ENCODE data around the gene GHDC.
A peak's percentile ranks its signal among the peaks of the same experiment; 100 is the strongest.
"Not testable (repeated sequence)": the region's sequence is repeated elsewhere in the genome, so short reads cannot be mapped to it uniquely, and the experiment has no call there.

Gene GHDC

GRCh38 chr17:42187833-42188232 lies 6.5 kb downstream of the GHDC start:
- Histone ChIP-seq H3K4me1 (peaks cover 0 to 21% (median 18%) of the 10 kb centered on the region in 4 donors), H3K36me3 (peaks cover 0 to 24% (median 0%) of the 10 kb centered on the region in 3 donors), H3K4me3 (no peak overlapping the region), H3K27me3 (no peaks in the 10 kb centered on the region), H3K27ac (no peak overlapping the region), H3K9me3 (no peaks in the 10 kb centered on the region)
- DNase-seq, result no peak
- intact Hi-C loops (cut with DNase I; ENCODE audit: low total_unique reads), result no loop called here
- no peak for TF ChIP-seq CTCF (IDR thresholded peaks at IDR 0.05)

- H3K27ac ChIP-seq; H3K9me3 ChIP-seq; intact Hi-C loops (cut with DNase I; ENCODE audit: low total_unique reads); H3K4me3 ChIP-seq; DNase-seq: not testable (repeated sequence)
- Histone ChIP-seq H3K27me3 (peaks cover 0 to 12% of the 10 kb centered on the region in 2 donors), H3K36me3 (peaks cover 0 to 18% (median 0%) of the 10 kb centered on the region in 3 donors), H3K4me1 (peaks cover 0 to 18% (median 16%) of the 10 kb centered on the region in 4 donors)
These were observed 8.1 kb downstream of the GHDC start for GRCh38 chr17:42186191-42186590.

- H3K9me3 ChIP-seq, result no peaks in the 10 kb centered on the region
- H3K4me3 ChIP-seq, result no peak overlapping the region
- no peak for DNase-seq
- no peak for TF ChIP-seq CTCF (IDR thresholded peaks at IDR 0.05)
- H3K36me3 ChIP-seq, result peaks cover 0 to 15% (median 0%) of the 10 kb centered on the region in 3 donors
- H3K27ac ChIP-seq, result no peak overlapping the region
- intact Hi-C loops (cut with DNase I; ENCODE audit: low total_unique reads), result no loop called here
- peaks cover 0 to 18% of the 10 kb centered on the region in 2 donors for H3K27me3 ChIP-seq
- H3K4me1 ChIP-seq, result peaks cover 0 to 25% (median 23%) of the 10 kb centered on the region in 4 donors
These were observed 8.7 kb downstream of the GHDC start for GRCh38 chr17:42185621-42185930.

- no peak for DNase-seq
- intact Hi-C loops (cut with DNase I; ENCODE audit: low total_unique reads), result no loop called here
- TF ChIP-seq CTCF (IDR thresholded peaks at IDR 0.05), result no peak
- Histone ChIP-seq H3K27me3 (peaks cover 0 to 24% of the 10 kb centered on the region in 2 donors), H3K36me3 (peaks cover 0 to 9% (median 0%) of the 10 kb centered on the region in 3 donors), H3K9me3 (no peaks in the 10 kb centered on the region), H3K4me3 (peak within 1 kb of the TSS; percentile 53 to 71), H3K27ac (peak within 1 kb of the TSS; percentile 70 to 72), H3K4me1 (peaks cover 0 to 28% (median 25%) of the 10 kb centered on the region in 4 donors)
These were observed 9.3 kb downstream of the GHDC start, which contains the start of gene HCRT for GRCh38 chr17:42184713-42185620. TSS of gene HCRT (minus strand) at chr17:42185452. CDS start at chr17:42185365, 87 bp downstream.

GRCh38 chr17:42183741-42184711 lies 10.3 kb downstream of the GHDC start:
- Histone ChIP-seq H3K27ac (peak overlapping the region; percentile 70 to 72), H3K27me3 (peaks cover 0 to 32% of the 10 kb centered on the region in 2 donors), H3K4me3 (peak overlapping the region; percentile 53 to 71), H3K4me1 (peaks cover 0 to 28% (median 25%) of the 10 kb centered on the region in 4 donors), H3K36me3 (no peaks in the 10 kb centered on the region), H3K9me3 (no peaks in the 10 kb centered on the region)
- TF ChIP-seq CTCF (IDR thresholded peaks at IDR 0.05), result peak; percentile 76 to 84
- intact Hi-C loops (cut with DNase I; ENCODE audit: low total_unique reads), result no loop called here
- DNase-seq, result peak; percentile 48 to 86

Data from tibial artery (tissue), 4 donors.